Measurements from ENCODE around the gene ZDHHC24.

- TF ChIP-seq POLR2A (IDR thresholded peaks at IDR 0.05): no peak
- TF ChIP-seq CTCF (IDR thresholded peaks at IDR 0.05): no peak
Measured at GRCh38 chr11:66510990-66511339, 34.9 kb downstream of the ZDHHC24 start.

All from esophagus squamous epithelium (tissue), 4 donors.